Measurements from ENCODE around the gene POLD1.
A peak's percentile ranks its signal among the peaks of the same experiment; 100 is the strongest.

POLD1 gene

GRCh38 chr19:50416034-50416977 is 32.2 kb downstream of the POLD1 start:
- no peaks in the 10 kb centered on the region for H3K27me3 ChIP-seq (ENCODE audit: insufficient read depth, low read length)
- no peaks in the 10 kb centered on the region for H3K9me3 ChIP-seq (ENCODE audit: low read length)
- H2AFZ ChIP-seq (ENCODE audit: low read length) = no peak overlapping the region
- H3K9me2 ChIP-seq (ENCODE audit: low read depth, low read length) = no peaks in the 10 kb centered on the region
- H3F3A ChIP-seq (ENCODE audit: insufficient read depth, low read length) = no peaks in the 10 kb centered on the region; the same call in 1 of the 2 replicates
- peaks cover 52% of the 10 kb centered on the region for H3K36me3 ChIP-seq (ENCODE audit: insufficient read depth, low read length)
- H3K4me1 ChIP-seq (ENCODE audit: insufficient read depth, low read length, severe bottlenecking) = peaks cover 51% of the 10 kb centered on the region
- no peak for TF ChIP-seq CTCF (IDR thresholded peaks at IDR 0.05; ENCODE audit: low read length)
- no peak for TF ChIP-seq EZH2 (IDR thresholded peaks at IDR 0.05; ENCODE audit: borderline replicate concordance, low read length)
- H3K4me3 ChIP-seq (ENCODE audit: low read depth, low read length, poor library complexity, severe bottlenecking) = peak overlapping the region; percentile 4
- peaks cover 10% of the 10 kb centered on the region for H3K79me2 ChIP-seq (ENCODE audit: insufficient read depth, low read length)
- H3K4me2 ChIP-seq (ENCODE audit: low read length) = peak overlapping the region; percentile 70
- peak overlapping the region; percentile 100 for H3K27ac ChIP-seq (ENCODE audit: low read depth, low read length, poor library complexity, severe bottlenecking)
- H4K20me1 ChIP-seq (ENCODE audit: insufficient read depth, low read length) = no peaks in the 10 kb centered on the region
- H3K9ac ChIP-seq (ENCODE audit: low read length) = peak overlapping the region; percentile 6; the same call in 1 of the 2 replicates

GRCh38 chr19:50417111-50418081 is 33.2 kb downstream of the POLD1 start:
- H3K36me3 ChIP-seq (ENCODE audit: insufficient read depth, low read length) = peaks cover 53% of the 10 kb centered on the region
- peak overlapping the region; percentile 100 for H3K27ac ChIP-seq (ENCODE audit: low read depth, low read length, poor library complexity, severe bottlenecking)
- no peak for TF ChIP-seq CTCF (IDR thresholded peaks at IDR 0.05; ENCODE audit: low read length)
- no peak for TF ChIP-seq EZH2 (IDR thresholded peaks at IDR 0.05; ENCODE audit: borderline replicate concordance, low read length)
- H3K4me1 ChIP-seq (ENCODE audit: insufficient read depth, low read length, severe bottlenecking) = peaks cover 59% of the 10 kb centered on the region
- no peaks in the 10 kb centered on the region for H3K9me2 ChIP-seq (ENCODE audit: low read depth, low read length)
- no peaks in the 10 kb centered on the region for H4K20me1 ChIP-seq (ENCODE audit: insufficient read depth, low read length)
- peak overlapping the region; percentile 95; the same call in 1 of the 2 replicates for H3K9ac ChIP-seq (ENCODE audit: low read length)
- peak overlapping the region; percentile 85 for H3K4me3 ChIP-seq (ENCODE audit: low read depth, low read length, poor library complexity, severe bottlenecking)
- peaks cover 10% of the 10 kb centered on the region for H3K79me2 ChIP-seq (ENCODE audit: insufficient read depth, low read length)
- H2AFZ ChIP-seq (ENCODE audit: low read length) = no peak overlapping the region
- H3K4me2 ChIP-seq (ENCODE audit: low read length) = peak overlapping the region; percentile 78
- H3K9me3 ChIP-seq (ENCODE audit: low read length) = no peaks in the 10 kb centered on the region
- no peaks in the 10 kb centered on the region; the same call in 1 of the 2 replicates for H3F3A ChIP-seq (ENCODE audit: insufficient read depth, low read length)
- H3K27me3 ChIP-seq (ENCODE audit: insufficient read depth, low read length) = no peaks in the 10 kb centered on the region
